ENCODE data around the gene DNAH10.

GRCh38 chr12:123956249-123956648, 194.1 kb downstream of the DNAH10 start:
- no peak for TF ChIP-seq CTCF (conservative IDR thresholded peaks at IDR 0.05; ENCODE audit: low read length)
- no peak for TF ChIP-seq EZH2phosphoT487 (IDR thresholded peaks at IDR 0.05; ENCODE audit: borderline replicate concordance)

All from Loucy (cell line).